ENCODE data around the gene PRR22. TPM values are rescaled to one million over a fixed set of nuclear protein-coding genes. Genes with fewer than 3 reads are reported as not detected.

Gene PRR22
- total RNA-seq, 4 donors from 2014 or later, result 1.6 to 3.5 TPM; not detected in 2

DNA sequence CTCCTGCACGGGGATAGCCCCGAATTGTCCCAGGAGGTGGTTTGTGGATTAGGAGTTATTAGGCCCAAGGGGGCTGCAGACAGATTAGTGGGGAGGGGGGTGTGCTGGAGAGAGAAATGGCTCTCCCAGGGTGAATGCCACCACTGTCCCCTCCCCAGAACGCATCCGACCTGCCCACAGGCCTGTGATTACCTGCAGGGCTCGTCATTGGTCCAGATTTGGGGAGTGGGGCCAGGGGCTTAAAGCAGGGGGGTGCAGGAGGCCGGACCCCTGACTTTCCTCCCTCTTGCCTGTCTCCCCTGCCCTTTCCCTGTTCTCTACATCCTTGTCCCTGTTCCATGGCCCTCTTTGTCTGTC lies 21.6 kb upstream of the PRR22 start:
- no peak for TF ChIP-seq POLR2A (IDR thresholded peaks at IDR 0.05)
- TF ChIP-seq, protein P1, sequence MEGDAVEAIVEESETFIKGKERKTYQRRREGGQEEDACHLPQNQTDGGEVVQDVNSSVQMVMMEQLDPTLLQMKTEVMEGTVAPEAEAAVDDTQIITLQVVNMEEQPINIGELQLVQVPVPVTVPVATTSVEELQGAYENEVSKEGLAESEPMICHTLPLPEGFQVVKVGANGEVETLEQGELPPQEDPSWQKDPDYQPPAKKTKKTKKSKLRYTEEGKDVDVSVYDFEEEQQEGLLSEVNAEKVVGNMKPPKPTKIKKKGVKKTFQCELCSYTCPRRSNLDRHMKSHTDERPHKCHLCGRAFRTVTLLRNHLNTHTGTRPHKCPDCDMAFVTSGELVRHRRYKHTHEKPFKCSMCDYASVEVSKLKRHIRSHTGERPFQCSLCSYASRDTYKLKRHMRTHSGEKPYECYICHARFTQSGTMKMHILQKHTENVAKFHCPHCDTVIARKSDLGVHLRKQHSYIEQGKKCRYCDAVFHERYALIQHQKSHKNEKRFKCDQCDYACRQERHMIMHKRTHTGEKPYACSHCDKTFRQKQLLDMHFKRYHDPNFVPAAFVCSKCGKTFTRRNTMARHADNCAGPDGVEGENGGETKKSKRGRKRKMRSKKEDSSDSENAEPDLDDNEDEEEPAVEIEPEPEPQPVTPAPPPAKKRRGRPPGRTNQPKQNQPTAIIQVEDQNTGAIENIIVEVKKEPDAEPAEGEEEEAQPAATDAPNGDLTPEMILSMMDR (IDR thresholded peaks at IDR 0.05), result no peak
- peaks cover 11 to 22% of the 10 kb centered on the region in 2 donors for H3K27me3 ChIP-seq
- no peak for DNase-seq
- no peaks in the 10 kb centered on the region for H3K4me1 ChIP-seq
- no peak overlapping the region for H3K27ac ChIP-seq
- no peaks in the 10 kb centered on the region for H3K36me3 ChIP-seq
- no peaks in the 10 kb centered on the region for H3K9me3 ChIP-seq
- intact Hi-C loops (cut with DNase I; ENCODE audit: low total_unique reads), result no loop called here
- H3K4me3 ChIP-seq, result no peak overlapping the region

DNA sequence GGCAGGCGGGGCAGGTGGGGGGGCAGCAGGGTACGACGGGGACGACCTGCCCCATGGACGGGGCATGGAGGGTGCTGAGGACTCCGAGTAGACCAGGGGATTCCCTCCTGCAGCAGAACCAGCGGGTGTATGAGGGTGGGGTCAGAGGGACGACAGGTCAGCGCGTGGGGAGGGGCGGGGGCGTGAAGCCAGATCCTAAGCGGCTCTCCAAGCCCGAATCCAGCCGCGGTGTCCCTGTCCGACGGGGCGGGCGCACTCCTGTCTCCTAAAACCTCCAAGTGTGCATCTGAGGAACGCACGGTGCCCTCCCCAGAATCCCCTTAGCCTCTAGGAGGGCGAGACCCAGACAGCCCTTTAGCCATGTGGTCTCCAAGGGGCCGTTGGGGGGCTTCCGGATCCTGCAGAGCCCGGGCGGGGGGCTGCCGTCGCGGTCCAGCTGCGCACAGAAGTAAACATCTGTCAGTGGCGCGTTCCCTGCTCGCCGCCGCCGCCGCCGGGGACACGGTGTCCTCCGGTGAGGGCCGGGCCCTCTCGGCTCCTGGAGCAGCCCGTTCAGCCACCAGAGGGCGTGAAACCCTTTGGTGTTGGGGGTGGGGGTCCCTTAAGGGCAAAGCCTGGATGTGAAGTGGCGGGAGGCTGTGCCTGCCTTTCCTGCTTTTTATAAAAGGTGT lies 21.1 kb upstream of the PRR22 start:
- intact Hi-C loops (cut with DNase I; ENCODE audit: low total_unique reads), result no loop called here

DNA sequence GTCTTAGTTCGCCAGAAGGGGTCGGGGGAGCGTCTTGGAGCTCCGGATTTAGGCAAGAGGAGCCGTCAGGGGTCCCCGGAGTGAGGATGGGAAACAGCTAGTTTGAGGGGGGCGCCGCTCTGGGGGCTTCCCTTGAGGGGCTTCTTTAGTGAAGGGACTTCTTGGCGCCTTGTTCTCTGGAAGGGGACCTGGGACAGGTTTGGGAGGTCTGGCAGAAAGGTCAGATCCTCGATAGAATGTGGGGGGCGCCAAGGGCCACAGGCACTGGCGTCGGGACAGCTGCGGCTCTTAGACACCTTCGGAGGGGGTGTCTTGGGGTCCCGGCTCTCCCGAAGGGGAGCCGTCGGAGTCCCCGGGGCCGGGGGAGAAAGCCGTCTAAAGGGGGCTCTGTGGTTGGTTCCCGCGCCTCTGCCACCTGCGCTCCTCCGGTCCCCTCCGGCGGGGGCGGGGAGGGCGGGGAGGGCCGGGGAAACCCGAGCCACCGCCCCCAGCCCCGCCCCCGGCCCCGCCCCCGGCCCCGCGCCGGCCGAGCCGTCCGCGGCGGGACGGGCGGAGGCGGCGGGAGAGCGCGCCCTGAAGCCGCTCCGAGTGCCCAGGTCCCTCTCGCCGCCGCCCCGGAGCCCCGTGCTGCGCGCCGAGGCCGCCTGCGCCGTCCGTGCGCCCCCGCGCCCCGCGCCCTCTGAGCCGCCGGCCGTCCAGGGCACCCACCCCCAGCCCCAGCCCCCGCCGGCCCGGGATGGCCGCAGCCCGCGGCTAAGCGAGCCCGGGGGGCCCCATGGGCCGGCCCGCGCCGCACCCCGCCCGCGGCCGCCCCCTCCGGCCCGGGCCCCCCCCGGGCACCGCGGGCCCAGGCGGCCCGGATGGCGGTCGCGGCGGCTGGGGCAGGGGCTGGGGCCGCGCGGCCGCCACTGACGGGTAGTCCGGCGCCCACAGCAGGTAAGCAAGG lies 20.2 kb upstream of the PRR22 start, which contains the start of gene NRTN:
Gene NRTN (plus strand): TSS at position 552 of the 946 bp plus-strand sequence. CDS start 19,099 bp downstream, outside the sequence.
- no peak for DNase-seq
- no peaks in the 10 kb centered on the region for H3K9me3 ChIP-seq
- intact Hi-C loops (cut with DNase I; ENCODE audit: low total_unique reads), result no loop called here
- no peak within 1 kb of the TSS for H3K4me3 ChIP-seq
- no peaks in the 10 kb centered on the region for H3K4me1 ChIP-seq
- H3K27ac ChIP-seq, result no peak within 1 kb of the TSS
- no peaks in the 10 kb centered on the region for H3K36me3 ChIP-seq
- no peak for TF ChIP-seq POLR2A (IDR thresholded peaks at IDR 0.05)
- TF ChIP-seq, protein P1 (IDR thresholded peaks at IDR 0.05), result no peak
- H3K27me3 ChIP-seq, result peaks cover 11 to 26% of the 10 kb centered on the region in 2 donors

More for the DNA sequence above, 21.1 kb upstream of the PRR22 start:
- Histone ChIP-seq H3K9me3 (no peaks in the 10 kb centered on the region), H3K4me1 (no peaks in the 10 kb centered on the region), H3K27ac (no peak overlapping the region), H3K36me3 (no peaks in the 10 kb centered on the region), H3K4me3 (no peak overlapping the region), H3K27me3 (peaks cover 11 to 26% of the 10 kb centered on the region in 2 donors)
- no peak for DNase-seq
- TF ChIP-seq, protein P1 (IDR thresholded peaks at IDR 0.05), result peak in 3 of 4 experiments; percentile 34 to 59 (median 43)
- TF ChIP-seq POLR2A (IDR thresholded peaks at IDR 0.05), result no peak

GRCh38 chr19:5803752-5804515 lies 19.4 kb upstream of the PRR22 start:
- intact Hi-C loops (cut with DNase I; ENCODE audit: low total_unique reads), result no loop called here
- no peaks in the 10 kb centered on the region for H3K9me3 ChIP-seq
- H3K27me3 ChIP-seq, result peaks cover 11 to 26% of the 10 kb centered on the region in 2 donors
- H3K36me3 ChIP-seq, result no peaks in the 10 kb centered on the region
- H3K4me3 ChIP-seq, result no peak overlapping the region
- no peaks in the 10 kb centered on the region for H3K4me1 ChIP-seq
- DNase-seq, result peak; percentile 60 to 75
- no peak for TF ChIP-seq POLR2A (IDR thresholded peaks at IDR 0.05)
- TF ChIP-seq, protein P1 (IDR thresholded peaks at IDR 0.05), result peak; percentile 71 to 88 (median 82)
- H3K27ac ChIP-seq, result no peak overlapping the region

Data from uterus (tissue), 4 donors.